PC-3 (cell line): Measurements from ENCODE around the gene OR1D5. TPM values are rescaled to one million over a fixed set of nuclear protein-coding genes. Genes with fewer than 3 reads are reported as not detected.

Experiments used
- ATAC-seq: fragments of 200-7000 bp; cut with Tn5 transposase; 2 replicates; pipeline ENCODE4 v1.9.1; 2020; ENCODE audit warnings: mild to moderate bottlenecking, moderate library complexity
- BruUV-seq: library from RNA; stranded (reverse); fragments of 400-500 nt; replicated peaks from 2 replicates; lab custom pipeline; 2021; lab: Mats Ljungman, UMichigan
- CTCF ChIA-PET: fragments of 300-600 bp; sonication (Branson Sonifier 250); formaldehyde crosslinking; loops from one replicate; lab custom pipeline; 2022; ENCODE audit warnings: antibody characterized with exemption; lab: Charles Lee
- POLR2A ChIA-PET: fragments of 300-600 bp; sonication (Branson Sonifier 250); formaldehyde crosslinking; loops from one replicate; lab custom pipeline; 2022; ENCODE audit warnings: antibody characterized with exemption; ENCODE audit not compliant: unreplicated experiment; lab: Charles Lee
- DNase-seq: peaks from one replicate; pipeline ENCODE4 v3.0.0-alpha.2; 2015
- H2AFZ ChIP-seq: fragments of 300-600 bp; sonication (generic); 2 replicates; pipeline ENCODE4 v1.6.0; 2016; ENCODE audit warnings: antibody characterized with exemption, low read length
- H3F3A ChIP-seq: fragments of 300-600 bp; sonication (generic); one replicate; pipeline ENCODE4 v1.6.0; 2017; ENCODE audit warnings: antibody characterized with exemption, low read length, control low read depth, mild to moderate bottlenecking; ENCODE audit not compliant: unreplicated experiment
- H3K27ac ChIP-seq: fragments of 300-600 bp; sonication (generic); 2 replicates; pipeline ENCODE4 v1.5.1; 2016; ENCODE audit warnings: mild to moderate bottlenecking, low read length
- H3K27me3 ChIP-seq: fragments of 300-600 bp; sonication (generic); 2 replicates; pipeline ENCODE4 v1.6.1; 2016; ENCODE audit warnings: low read length, mixed read lengths
- H3K36me3 ChIP-seq: fragments of 300-600 bp; sonication (generic); 2 replicates; pipeline ENCODE4 v1.6.1; 2016; ENCODE audit warnings: low read depth, mixed run types, low read length, mixed read lengths
- H3K4me1 ChIP-seq: fragments of 300-600 bp; sonication (generic); 2 replicates; pipeline ENCODE4 v1.5.1; 2016; ENCODE audit warnings: low read length; ENCODE audit not compliant: insufficient read depth
- H3K4me2 ChIP-seq: fragments of 300-600 bp; sonication (generic); 2 replicates; pipeline ENCODE4 v1.6.0; 2016; ENCODE audit warnings: low read length
- H3K4me3 ChIP-seq: fragments of 300-600 bp; sonication (generic); 2 replicates; pipeline ENCODE4 v1.5.1; 2016; ENCODE audit warnings: mild to moderate bottlenecking, low read length, mixed read lengths
- H3K79me2 ChIP-seq: fragments of 300-600 bp; sonication (generic); 2 replicates; pipeline ENCODE4 v1.6.1; 2017; ENCODE audit warnings: low read length, mixed read lengths
- H3K9ac ChIP-seq: fragments of 300-600 bp; sonication (generic); 2 replicates; pipeline ENCODE4 v1.6.0; 2016; ENCODE audit warnings: mild to moderate bottlenecking, low read length
- H3K9me2 ChIP-seq: fragments of 300-600 bp; sonication (generic); replicated peaks from 2 replicates; pipeline ENCODE4 v1.6.1; 2016; ENCODE audit warnings: mixed run types, low read length, mixed read lengths
- H3K9me3 ChIP-seq: fragments of 300-600 bp; sonication (generic); 2 replicates; pipeline ENCODE4 v1.6.1; 2016; ENCODE audit warnings: low read length, mixed read lengths
- H4K20me1 ChIP-seq: fragments of 300-600 bp; sonication (generic); 2 replicates; pipeline ENCODE4 v1.6.1; 2016; ENCODE audit warnings: low read length, mixed read lengths
- EZH2 ChIP-seq: fragments of 300-600 bp; sonication (generic); IDR thresholded peaks from one replicate; pipeline ENCODE4 v1.6.1; 2017; ENCODE audit warnings: antibody characterized with exemption, mild to moderate bottlenecking, low read length; ENCODE audit not compliant: unreplicated experiment
- EZH2phosphoT487 ChIP-seq: fragments of 300-600 bp; sonication (generic); IDR thresholded peaks from 2 replicates; pipeline ENCODE4 v1.6.1; 2018; ENCODE audit warnings: mild to moderate bottlenecking, antibody characterized with exemption, low read length, borderline replicate concordance
- intact Hi-C: fragments of 100-400 bp; cut with micrococcal nuclease; formaldehyde crosslinking; loops from 2 replicates; pipeline ENCODE4 v1.9.0; 2023
- total RNA-seq: library from RNA; depleted of rRNA; stranded (reverse); fragments of >200 nt; gene quantifications from 2 replicates; pipeline ENCODE4 v1.2.3, GENCODE V29; 2014
- TF ChIP-seq, protein P1 (sequence below): fragments of 300-600 bp; sonication (generic); conservative IDR thresholded peaks from 2 replicates; pipeline ENCODE4 v1.5.1; 2017; ENCODE audit warnings: antibody characterized with exemption, low read depth, mild to moderate bottlenecking, low read length

OR1D5 gene
- total RNA-seq, 1 experiment from 2014 or later: not detected

GRCh38 chr17:3039736-3040135 is 23.7 kb downstream of the OR1D5 start:
- intact Hi-C loops: no loop called here
- Histone ChIP-seq H3K4me2 (no peak overlapping the region), H3F3A (no peaks in the 10 kb centered on the region), H3K79me2 (no peaks in the 10 kb centered on the region), H3K9me2 (no peaks in the 10 kb centered on the region), H3K9me3 (no peaks in the 10 kb centered on the region), H3K27me3 (no peaks in the 10 kb centered on the region), H3K4me3 (no peak overlapping the region), H3K4me1 (no peaks in the 10 kb centered on the region), H3K27ac (no peak overlapping the region), H2AFZ (no peak overlapping the region), H3K9ac (no peak overlapping the region), H4K20me1 (no peaks in the 10 kb centered on the region), H3K36me3 (no peaks in the 10 kb centered on the region)
- BruUV-seq: no TSS peak
- DNase-seq: no peak
- ATAC-seq: no peak
- TF ChIP-seq, protein P1, sequence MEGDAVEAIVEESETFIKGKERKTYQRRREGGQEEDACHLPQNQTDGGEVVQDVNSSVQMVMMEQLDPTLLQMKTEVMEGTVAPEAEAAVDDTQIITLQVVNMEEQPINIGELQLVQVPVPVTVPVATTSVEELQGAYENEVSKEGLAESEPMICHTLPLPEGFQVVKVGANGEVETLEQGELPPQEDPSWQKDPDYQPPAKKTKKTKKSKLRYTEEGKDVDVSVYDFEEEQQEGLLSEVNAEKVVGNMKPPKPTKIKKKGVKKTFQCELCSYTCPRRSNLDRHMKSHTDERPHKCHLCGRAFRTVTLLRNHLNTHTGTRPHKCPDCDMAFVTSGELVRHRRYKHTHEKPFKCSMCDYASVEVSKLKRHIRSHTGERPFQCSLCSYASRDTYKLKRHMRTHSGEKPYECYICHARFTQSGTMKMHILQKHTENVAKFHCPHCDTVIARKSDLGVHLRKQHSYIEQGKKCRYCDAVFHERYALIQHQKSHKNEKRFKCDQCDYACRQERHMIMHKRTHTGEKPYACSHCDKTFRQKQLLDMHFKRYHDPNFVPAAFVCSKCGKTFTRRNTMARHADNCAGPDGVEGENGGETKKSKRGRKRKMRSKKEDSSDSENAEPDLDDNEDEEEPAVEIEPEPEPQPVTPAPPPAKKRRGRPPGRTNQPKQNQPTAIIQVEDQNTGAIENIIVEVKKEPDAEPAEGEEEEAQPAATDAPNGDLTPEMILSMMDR: no peak
- TF ChIP-seq EZH2: no peak
- no peak for TF ChIP-seq EZH2phosphoT487
- ChIA-PET CTCF (no interaction called here), POLR2A (no interaction called here)

GRCh38 chr17:3038941-3039340 is 24.5 kb downstream of the OR1D5 start:
- Histone ChIP-seq H2AFZ (no peak overlapping the region), H3K9me2 (no peaks in the 10 kb centered on the region), H3K79me2 (no peaks in the 10 kb centered on the region), H3K4me2 (no peak overlapping the region), H3K4me3 (no peak overlapping the region), H3K27me3 (no peaks in the 10 kb centered on the region), H3K27ac (no peak overlapping the region), H3F3A (no peaks in the 10 kb centered on the region), H3K9ac (no peak overlapping the region), H3K4me1 (no peaks in the 10 kb centered on the region), H3K9me3 (no peaks in the 10 kb centered on the region), H3K36me3 (no peaks in the 10 kb centered on the region), H4K20me1 (no peaks in the 10 kb centered on the region)
- BruUV-seq: no TSS peak
- intact Hi-C loops: no loop called here
- CTCF ChIA-PET: no interaction called here
- TF ChIP-seq, protein P1: no peak
- TF ChIP-seq EZH2phosphoT487: no peak
- TF ChIP-seq EZH2: no peak
- POLR2A ChIA-PET: no interaction called here
- ATAC-seq: no peak
- no peak for DNase-seq

GRCh38 chr17:3037259-3037658 is 26.1 kb downstream of the OR1D5 start:
- ChIA-PET POLR2A (no interaction called here), CTCF (no interaction called here)
- H3K79me2 ChIP-seq: no peaks in the 10 kb centered on the region
- no peak overlapping the region for H3K4me2 ChIP-seq
- DNase-seq (no peak), ATAC-seq (no peak)
- no peaks in the 10 kb centered on the region for H3K9me3 ChIP-seq
- no peak overlapping the region for H3K9ac ChIP-seq
- no peaks in the 10 kb centered on the region for H3K9me2 ChIP-seq
- no peaks in the 10 kb centered on the region for H4K20me1 ChIP-seq
- H3K36me3 ChIP-seq: no peaks in the 10 kb centered on the region
- H3K4me3 ChIP-seq: no peak overlapping the region
- TF ChIP-seq, protein P1: no peak
- TF ChIP-seq EZH2: no peak
- TF ChIP-seq EZH2phosphoT487: no peak
- no peaks in the 10 kb centered on the region for H3K4me1 ChIP-seq
- no peak overlapping the region for H2AFZ ChIP-seq
- no TSS peak for BruUV-seq
- no peak overlapping the region for H3K27ac ChIP-seq
- no peaks in the 10 kb centered on the region for H3F3A ChIP-seq
- H3K27me3 ChIP-seq: no peaks in the 10 kb centered on the region
- intact Hi-C loops: no loop called here
